PC-9 (cell line): ENCODE results near the gene SEC24B. TPM values are rescaled to one million over a fixed set of nuclear protein-coding genes. Genes with fewer than 3 reads are reported as not detected.

ENCODE experiments used
- BruUV-seq: library from RNA; stranded (reverse); fragments of 400-500 nt; replicated peaks from 2 replicates; lab custom pipeline; 2021; lab: Mats Ljungman, UMichigan
- CTCF ChIA-PET: fragments of 300-600 bp; sonication (Branson Sonifier 250); formaldehyde crosslinking; loops from one replicate; lab custom pipeline; 2022; ENCODE audit warnings: antibody characterized with exemption; lab: Charles Lee
- POLR2A ChIA-PET: fragments of 300-600 bp; sonication (Branson Sonifier 250); formaldehyde crosslinking; loops from one replicate; lab custom pipeline; 2022; ENCODE audit warnings: antibody characterized with exemption; ENCODE audit not compliant: unreplicated experiment; lab: Charles Lee
- DNase-seq, 2 experiments: peaks; one replicate each; pipeline versions ENCODE4 v3.0.0 to v3.0.0-alpha.2; 2015 to 2022; ENCODE audit warnings: mixed read lengths in 1 of 2
- H2AFZ ChIP-seq: fragments of 200-600 bp; sonication (generic); 2 replicates; pipeline ENCODE4 v1.8.1; 2017; ENCODE audit warnings: antibody characterized with exemption
- H3F3A ChIP-seq: fragments of 200-600 bp; sonication (generic); 2 replicates; pipeline ENCODE4 v1.8.1; 2017; ENCODE audit warnings: antibody characterized with exemption, mild to moderate bottlenecking, low read depth; ENCODE audit not compliant: insufficient read depth
- H3K27ac ChIP-seq: fragments of 200-600 bp; sonication (generic); 2 replicates; pipeline ENCODE4 v1.6.1; 2016; ENCODE audit warnings: mixed run types
- H3K27me3 ChIP-seq: fragments of 200-600 bp; sonication (generic); 2 replicates; pipeline ENCODE4 v1.6.1; 2016; ENCODE audit warnings: low read depth, mixed run types; ENCODE audit not compliant: insufficient read depth
- H3K36me3 ChIP-seq: fragments of 200-600 bp; sonication (generic); 2 replicates; pipeline ENCODE4 v1.6.1; 2016; ENCODE audit warnings: low read depth, mixed run types
- H3K4me1 ChIP-seq: fragments of 200-600 bp; sonication (generic); replicated peaks from 2 replicates; pipeline ENCODE4 v1.6.1; 2016; ENCODE audit warnings: mixed run types; ENCODE audit not compliant: insufficient read depth
- H3K4me2 ChIP-seq: fragments of 200-600 bp; sonication (generic); 2 replicates; pipeline ENCODE4 v1.6.1; 2017; ENCODE audit warnings: mixed run types
- H3K4me3 ChIP-seq: fragments of 200-600 bp; sonication (generic); 2 replicates; pipeline ENCODE4 v1.6.1; 2016; ENCODE audit warnings: mixed run types
- H3K79me2 ChIP-seq: fragments of 200-600 bp; sonication (generic); 2 replicates; pipeline ENCODE4 v1.6.1; 2017; ENCODE audit warnings: low read depth, mixed run types
- H3K9me2 ChIP-seq: fragments of 200-600 bp; sonication (generic); 2 replicates; pipeline ENCODE4 v1.8.1; 2017; ENCODE audit warnings: mild to moderate bottlenecking; ENCODE audit not compliant: insufficient read depth
- H3K9me3 ChIP-seq: fragments of 200-600 bp; sonication (generic); 2 replicates; pipeline ENCODE4 v1.8.1; 2016; ENCODE audit warnings: low read depth; ENCODE audit not compliant: insufficient read depth
- H4K20me1 ChIP-seq: fragments of 200-600 bp; sonication (generic); 2 replicates; pipeline ENCODE4 v1.8.1; 2017; ENCODE audit not compliant: insufficient read depth
- EZH2 ChIP-seq: fragments of 200-600 bp; sonication (generic); IDR thresholded peaks from 2 replicates; pipeline ENCODE4 v1.8.0; 2017; ENCODE audit warnings: antibody characterized with exemption, low read depth
- intact Hi-C: fragments of 100-400 bp; cut with micrococcal nuclease; formaldehyde crosslinking; loops from one replicate; pipeline ENCODE4 v1.10.0; 2022; ENCODE audit not compliant: unreplicated experiment
- total RNA-seq: library from RNA; stranded (reverse); gene quantifications from 2 replicates; pipeline ENCODE4 v1.2.3, GENCODE V29; 2021
- TF ChIP-seq, protein P1 (sequence below): fragments of 200-600 bp; sonication (generic); conservative IDR thresholded peaks from 2 replicates; pipeline ENCODE4 v1.6.1; 2017; ENCODE audit warnings: mixed run types, antibody characterized with exemption, mild to moderate bottlenecking, moderate library complexity

The SEC24B gene
- total RNA-seq, 1 experiment from 2014 or later, result 21.7 TPM

DNA sequence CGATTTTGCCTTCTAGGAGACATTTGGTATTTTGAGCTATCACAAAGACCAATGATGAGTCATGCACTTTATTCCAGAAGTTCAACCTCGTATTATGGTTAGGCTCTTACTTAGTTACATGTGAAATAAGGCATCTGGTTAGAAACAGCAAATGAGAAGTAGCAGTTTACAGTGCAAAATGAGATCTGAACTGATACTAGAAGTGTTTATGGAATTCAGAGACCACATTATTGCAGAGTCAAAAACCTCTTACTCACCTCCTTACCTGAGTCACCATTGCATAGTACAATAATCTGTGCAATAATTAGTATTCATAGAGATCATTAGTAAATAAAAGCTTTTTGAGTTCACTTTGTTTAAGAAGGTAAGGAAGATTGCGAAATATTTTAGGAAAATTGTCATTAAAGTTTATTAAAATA, 38.7 kb downstream of the SEC24B start:
- CTCF ChIA-PET, result no interaction called here

DNA sequence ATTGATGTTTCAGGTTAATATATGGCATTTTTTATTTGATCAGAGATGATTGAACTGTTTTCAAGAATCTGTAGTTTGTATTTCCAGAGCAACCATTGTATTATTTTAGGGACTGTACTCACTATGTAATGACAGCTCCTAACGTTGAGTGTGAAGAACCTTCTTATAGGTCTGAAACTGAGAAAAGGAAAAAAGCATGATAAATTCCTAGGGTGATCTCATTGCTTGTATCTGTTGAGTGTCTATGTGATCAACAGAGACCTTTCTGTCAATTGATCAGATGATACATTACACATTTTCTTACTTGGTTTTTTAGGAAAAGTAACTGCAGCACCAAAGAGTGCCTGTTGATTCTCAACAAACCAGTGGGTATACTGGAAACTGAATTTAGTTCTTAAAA, 40.2 kb downstream of the SEC24B start:
- no peaks in the 10 kb centered on the region for H3K27me3 ChIP-seq
- H3K9me2 ChIP-seq, result no peaks in the 10 kb centered on the region
- DNase-seq, result no peak
- no TSS peak for BruUV-seq
- H3K4me2 ChIP-seq, result no peak overlapping the region
- peaks cover 11% of the 10 kb centered on the region; the same call in 1 of the 2 replicates for H3K36me3 ChIP-seq
- peaks cover 57% of the 10 kb centered on the region for H3K79me2 ChIP-seq
- 0 out of 2 replicates have a peak, but pooled peaks cover 9% of the 10 kb centered on the region for H3F3A ChIP-seq
- peaks cover 13% of the 10 kb centered on the region for H3K4me1 ChIP-seq
- no peaks in the 10 kb centered on the region for H3K9me3 ChIP-seq
- peaks cover 2% of the 10 kb centered on the region; the same call in 1 of the 2 replicates for H4K20me1 ChIP-seq
- ChIA-PET POLR2A (no interaction called here), CTCF (no interaction called here)
- intact Hi-C loops, result no loop called here
- no peak for TF ChIP-seq EZH2
- TF ChIP-seq, protein P1, sequence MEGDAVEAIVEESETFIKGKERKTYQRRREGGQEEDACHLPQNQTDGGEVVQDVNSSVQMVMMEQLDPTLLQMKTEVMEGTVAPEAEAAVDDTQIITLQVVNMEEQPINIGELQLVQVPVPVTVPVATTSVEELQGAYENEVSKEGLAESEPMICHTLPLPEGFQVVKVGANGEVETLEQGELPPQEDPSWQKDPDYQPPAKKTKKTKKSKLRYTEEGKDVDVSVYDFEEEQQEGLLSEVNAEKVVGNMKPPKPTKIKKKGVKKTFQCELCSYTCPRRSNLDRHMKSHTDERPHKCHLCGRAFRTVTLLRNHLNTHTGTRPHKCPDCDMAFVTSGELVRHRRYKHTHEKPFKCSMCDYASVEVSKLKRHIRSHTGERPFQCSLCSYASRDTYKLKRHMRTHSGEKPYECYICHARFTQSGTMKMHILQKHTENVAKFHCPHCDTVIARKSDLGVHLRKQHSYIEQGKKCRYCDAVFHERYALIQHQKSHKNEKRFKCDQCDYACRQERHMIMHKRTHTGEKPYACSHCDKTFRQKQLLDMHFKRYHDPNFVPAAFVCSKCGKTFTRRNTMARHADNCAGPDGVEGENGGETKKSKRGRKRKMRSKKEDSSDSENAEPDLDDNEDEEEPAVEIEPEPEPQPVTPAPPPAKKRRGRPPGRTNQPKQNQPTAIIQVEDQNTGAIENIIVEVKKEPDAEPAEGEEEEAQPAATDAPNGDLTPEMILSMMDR, result no peak
- H3K27ac ChIP-seq, result no peak overlapping the region
- no peak overlapping the region for H2AFZ ChIP-seq
- H3K4me3 ChIP-seq, result no peak overlapping the region

More for the DNA sequence above, 38.7 kb downstream of the SEC24B start:
- no peaks in the 10 kb centered on the region for H4K20me1 ChIP-seq
- no peaks in the 10 kb centered on the region for H3K9me3 ChIP-seq
- POLR2A ChIA-PET, result interaction anchor here (0.5 to 1.0 kb wide), 5 partner anchors 29 to 364 kb away, joined by 4 to 28 read pairs (median 5); partner anchors contain the start of gene MCUB
- intact Hi-C loops, result no loop called here
- DNase-seq, result peak in 1 of 2 experiments; percentile 77
- BruUV-seq, result no TSS peak
- no peaks in the 10 kb centered on the region for H3K27me3 ChIP-seq
- H3K4me3 ChIP-seq, result no peak overlapping the region
- H3K9me2 ChIP-seq, result no peaks in the 10 kb centered on the region
- peaks cover 13% of the 10 kb centered on the region for H3K4me1 ChIP-seq
- H3K79me2 ChIP-seq, result peaks cover 61% of the 10 kb centered on the region
- H2AFZ ChIP-seq, result no peak overlapping the region
- TF ChIP-seq, protein P1, result no peak
- no peak for TF ChIP-seq EZH2
- 0 out of 2 replicates have a peak, but pooled peaks cover 9% of the 10 kb centered on the region for H3F3A ChIP-seq
- peak overlapping the region; percentile 70 for H3K27ac ChIP-seq
- H3K36me3 ChIP-seq, result peaks cover 11% of the 10 kb centered on the region; the same call in 1 of the 2 replicates
- peak overlapping the region; percentile 28 for H3K4me2 ChIP-seq

DNA sequence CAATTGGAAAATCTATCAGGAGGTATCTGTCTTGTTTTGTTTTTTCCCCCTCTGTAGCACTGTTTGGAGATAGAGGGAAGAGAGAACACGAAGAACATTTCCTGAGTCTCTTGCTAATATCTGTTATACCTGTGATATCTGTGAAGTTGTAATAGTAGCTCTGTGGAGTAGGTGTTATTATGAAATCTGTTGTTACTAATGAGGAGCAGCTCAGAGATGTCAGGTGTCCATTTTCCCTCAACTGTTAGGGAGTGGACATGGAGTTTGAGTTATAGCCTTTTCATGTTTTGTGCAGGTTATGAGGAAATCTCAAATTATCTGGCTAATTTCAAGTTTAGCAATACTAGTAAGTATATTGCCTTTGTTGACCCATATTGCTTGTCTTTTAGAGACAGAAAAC, 52.4 kb downstream of the SEC24B start:
- TF ChIP-seq EZH2, result no peak
- TF ChIP-seq, protein P1, result no peak
- Histone ChIP-seq H3F3A (no peaks in the 10 kb centered on the region), H3K4me2 (no peak overlapping the region), H3K79me2 (0 out of 2 replicates have a peak, but pooled peaks cover 10% of the 10 kb centered on the region), H3K27ac (no peak overlapping the region), H2AFZ (no peak overlapping the region), H3K27me3 (no peaks in the 10 kb centered on the region), H3K9me3 (no peaks in the 10 kb centered on the region), H4K20me1 (peaks cover 10% of the 10 kb centered on the region; the same call in 1 of the 2 replicates), H3K36me3 (no peaks in the 10 kb centered on the region), H3K4me1 (no peaks in the 10 kb centered on the region), H3K4me3 (no peak overlapping the region), H3K9me2 (no peaks in the 10 kb centered on the region)
- intact Hi-C loops, result no loop called here
- BruUV-seq, result no TSS peak
- ChIA-PET CTCF (no interaction called here), POLR2A (no interaction called here)
- DNase-seq, result no peak
